PC-9 (cell line): ENCODE results near the gene EML6.

Experiments used
- EZH2 ChIP-seq: fragments of 200-600 bp; sonication (generic); IDR thresholded peaks from 2 replicates; pipeline ENCODE4 v1.8.0; 2017; ENCODE audit warnings: antibody characterized with exemption, low read depth
- TF ChIP-seq, protein P1 (sequence below): fragments of 200-600 bp; sonication (generic); conservative IDR thresholded peaks from 2 replicates; pipeline ENCODE4 v1.6.1; 2017; ENCODE audit warnings: mixed run types, antibody characterized with exemption, mild to moderate bottlenecking, moderate library complexity

DNA sequence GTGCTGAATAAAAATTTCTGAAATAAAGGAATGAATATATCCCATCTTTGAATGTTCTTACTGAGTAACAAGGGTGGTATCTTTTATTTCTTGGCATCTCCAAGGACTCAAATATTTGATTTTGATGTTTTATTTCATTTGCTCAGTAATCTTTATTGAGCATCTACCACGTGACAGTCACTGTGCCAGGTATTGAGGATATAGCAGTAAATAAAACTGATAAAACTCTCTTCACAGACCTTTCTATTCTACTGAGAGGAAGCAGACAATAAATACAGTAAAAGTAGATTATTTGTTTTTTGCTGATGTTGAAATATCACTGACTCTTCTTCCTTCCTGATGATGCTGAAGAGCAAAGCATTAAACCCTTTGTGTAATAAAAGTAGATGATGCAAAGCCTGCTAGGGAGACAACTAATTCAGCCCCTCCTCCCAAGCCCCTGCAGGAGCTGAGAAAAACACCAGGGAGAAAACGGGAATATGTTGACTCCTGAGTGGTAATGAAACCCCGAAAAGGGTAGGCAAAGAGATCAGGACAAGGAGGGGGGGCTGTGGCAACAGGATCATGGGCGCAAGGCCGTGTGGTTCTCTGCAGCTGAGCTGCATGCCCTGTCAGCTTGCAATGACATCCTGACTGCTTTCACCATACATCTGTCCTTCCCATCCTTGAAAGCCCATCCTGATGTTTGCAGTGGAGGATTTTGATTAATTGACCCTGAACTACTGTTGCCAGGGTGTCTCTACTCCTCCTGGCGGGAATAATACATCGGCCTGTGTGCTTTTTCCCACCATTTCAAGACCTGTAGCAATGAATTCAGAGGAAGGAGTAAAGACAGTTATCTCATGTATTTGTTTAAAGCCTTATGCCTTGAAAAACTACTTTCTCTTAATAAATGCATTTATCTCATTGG is 117.4 kb downstream of the EML6 start:
- TF ChIP-seq, protein P1, sequence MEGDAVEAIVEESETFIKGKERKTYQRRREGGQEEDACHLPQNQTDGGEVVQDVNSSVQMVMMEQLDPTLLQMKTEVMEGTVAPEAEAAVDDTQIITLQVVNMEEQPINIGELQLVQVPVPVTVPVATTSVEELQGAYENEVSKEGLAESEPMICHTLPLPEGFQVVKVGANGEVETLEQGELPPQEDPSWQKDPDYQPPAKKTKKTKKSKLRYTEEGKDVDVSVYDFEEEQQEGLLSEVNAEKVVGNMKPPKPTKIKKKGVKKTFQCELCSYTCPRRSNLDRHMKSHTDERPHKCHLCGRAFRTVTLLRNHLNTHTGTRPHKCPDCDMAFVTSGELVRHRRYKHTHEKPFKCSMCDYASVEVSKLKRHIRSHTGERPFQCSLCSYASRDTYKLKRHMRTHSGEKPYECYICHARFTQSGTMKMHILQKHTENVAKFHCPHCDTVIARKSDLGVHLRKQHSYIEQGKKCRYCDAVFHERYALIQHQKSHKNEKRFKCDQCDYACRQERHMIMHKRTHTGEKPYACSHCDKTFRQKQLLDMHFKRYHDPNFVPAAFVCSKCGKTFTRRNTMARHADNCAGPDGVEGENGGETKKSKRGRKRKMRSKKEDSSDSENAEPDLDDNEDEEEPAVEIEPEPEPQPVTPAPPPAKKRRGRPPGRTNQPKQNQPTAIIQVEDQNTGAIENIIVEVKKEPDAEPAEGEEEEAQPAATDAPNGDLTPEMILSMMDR: no peak
- no peak for TF ChIP-seq EZH2
